Esophagus mucosa (tissue), 1 donor: Measurements from ENCODE around the gene PTPRN2. TPM values are rescaled to one million over a fixed set of nuclear protein-coding genes. Genes with fewer than 3 reads are reported as not detected.

Experiments used
- ATAC-seq: fragments of 200-7000 bp; cut with Tn5 transposase; one replicate; pipeline ENCODE4 v1.9.1; 2020
- total RNA-seq: library from RNA; stranded (reverse); gene quantifications from one replicate; pipeline ENCODE4 v1.2.4, GENCODE V29; 2023
- donor health status: DM: yes; HTN: yes; CAD: no.

Gene PTPRN2
- total RNA-seq, 1 donor from 2014 or later: 0.44 TPM

GRCh38 chr7:157651366-157652160 is 936.1 kb downstream of the PTPRN2 start:
- ATAC-seq: no peak

- ATAC-seq: no peak
These were observed 936.8 kb downstream of the PTPRN2 start for GRCh38 chr7:157650801-157651200.

- ATAC-seq: no peak
These were observed 937.4 kb downstream of the PTPRN2 start for GRCh38 chr7:157650131-157650631.

GRCh38 chr7:157646551-157646950 is 941.1 kb downstream of the PTPRN2 start:
- ATAC-seq: no peak

GRCh38 chr7:157645539-157645938 is 942.1 kb downstream of the PTPRN2 start:
- ATAC-seq: no peak

- no peak for ATAC-seq
These were observed 942.7 kb downstream of the PTPRN2 start for GRCh38 chr7:157644946-157645345.

- no peak for ATAC-seq
These were observed 944.1 kb downstream of the PTPRN2 start for GRCh38 chr7:157643525-157643970.

- no peak for ATAC-seq
These were observed 945.8 kb downstream of the PTPRN2 start for GRCh38 chr7:157641866-157642265.

- no peak for ATAC-seq
These were observed 947.5 kb downstream of the PTPRN2 start for GRCh38 chr7:157640144-157640543.

GRCh38 chr7:157638563-157638962 is 949.1 kb downstream of the PTPRN2 start:
- no peak for ATAC-seq

- no peak for ATAC-seq
These were observed 950.2 kb downstream of the PTPRN2 start for GRCh38 chr7:157637216-157637949.

GRCh38 chr7:157635669-157636068 is 952.0 kb downstream of the PTPRN2 start:
- no peak for ATAC-seq

GRCh38 chr7:157635148-157635500 is 952.5 kb downstream of the PTPRN2 start:
- no peak for ATAC-seq

- ATAC-seq: no peak
These were observed 953.0 kb downstream of the PTPRN2 start for GRCh38 chr7:157634401-157635147.

GRCh38 chr7:157633465-157634185 is 954.0 kb downstream of the PTPRN2 start:
- ATAC-seq: no peak

- ATAC-seq: no peak
These were observed 957.2 kb downstream of the PTPRN2 start for GRCh38 chr7:157630301-157630853.

GRCh38 chr7:157628456-157628855 is 959.2 kb downstream of the PTPRN2 start:
- no peak for ATAC-seq

GRCh38 chr7:157627646-157628045 is 960.0 kb downstream of the PTPRN2 start:
- ATAC-seq: no peak

- no peak for ATAC-seq
These were observed 960.6 kb downstream of the PTPRN2 start for GRCh38 chr7:157627033-157627432.

- ATAC-seq: no peak
These were observed 961.5 kb downstream of the PTPRN2 start for GRCh38 chr7:157625973-157626742.

GRCh38 chr7:157623556-157623955 is 964.1 kb downstream of the PTPRN2 start:
- ATAC-seq: no peak
